ENCODE measurements around the gene SH3RF1. TPM values are rescaled to one million over a fixed set of nuclear protein-coding genes. Genes with fewer than 3 reads are reported as not detected.
A peak's percentile ranks its signal among the peaks of the same experiment; 100 is the strongest.
"Not testable (repeated sequence)": the region's sequence is repeated elsewhere in the genome, so short reads cannot be mapped to it uniquely, and the experiment has no call there.

The SH3RF1 gene
- total RNA-seq, 1 donor from 2014 or later = 8.8 TPM

- intact Hi-C loops (cut with DNase I) = no loop called here
- no peak for DNase-seq (ENCODE audit: missing footprints)
- ATAC-seq = no peak
Measured at GRCh38 chr4:169210504-169211118, 60.1 kb downstream of the SH3RF1 start.

- DNase-seq (ENCODE audit: missing footprints) = no peak
- intact Hi-C loops (cut with DNase I) = no loop called here
- no peak for ATAC-seq
Measured at GRCh38 chr4:169209388-169209883, 61.3 kb downstream of the SH3RF1 start.

- ATAC-seq = no peak
- intact Hi-C loops (cut with DNase I) = no loop called here
- DNase-seq (ENCODE audit: missing footprints) = no peak
Measured at GRCh38 chr4:169208516-169208915, 62.2 kb downstream of the SH3RF1 start.

- intact Hi-C loops (cut with DNase I) = no loop called here
- DNase-seq (ENCODE audit: missing footprints) (no peak), ATAC-seq (no peak)
Measured at GRCh38 chr4:169208090-169208455, 62.7 kb downstream of the SH3RF1 start.

- DNase-seq (ENCODE audit: missing footprints) (no peak), ATAC-seq (no peak)
- intact Hi-C loops (cut with DNase I) = no loop called here
Measured at GRCh38 chr4:169207436-169208089, 63.2 kb downstream of the SH3RF1 start.

- no peak for DNase-seq (ENCODE audit: missing footprints)
- ATAC-seq = no peak
- intact Hi-C loops (cut with DNase I) = no loop called here
Measured at GRCh38 chr4:169205744-169206080, 65.0 kb downstream of the SH3RF1 start.

GRCh38 chr4:169205075-169205743, 65.5 kb downstream of the SH3RF1 start:
- intact Hi-C loops (cut with DNase I) = no loop called here
- ATAC-seq (no peak), DNase-seq (ENCODE audit: missing footprints) (no peak)

GRCh38 chr4:169203891-169204290, 66.9 kb downstream of the SH3RF1 start:
- DNase-seq (ENCODE audit: missing footprints) (no peak), ATAC-seq (no peak)
- intact Hi-C loops (cut with DNase I) = no loop called here

GRCh38 chr4:169203278-169203677, 67.5 kb downstream of the SH3RF1 start:
- intact Hi-C loops (cut with DNase I); DNase-seq (ENCODE audit: missing footprints); ATAC-seq: not testable (repeated sequence)

GRCh38 chr4:169202878-169203277, 67.9 kb downstream of the SH3RF1 start:
- no peak for ATAC-seq
- intact Hi-C loops (cut with DNase I) = no loop called here
- no peak for DNase-seq (ENCODE audit: missing footprints)

- DNase-seq (ENCODE audit: missing footprints) = no peak
- no peak for ATAC-seq
- intact Hi-C loops (cut with DNase I) = no loop called here
Measured at GRCh38 chr4:169202145-169202699, 68.5 kb downstream of the SH3RF1 start.

- peak; percentile 66 for ATAC-seq
- DNase-seq (ENCODE audit: missing footprints) = no peak
- intact Hi-C loops (cut with DNase I) = no loop called here
Measured at GRCh38 chr4:169201222-169202144, 69.3 kb downstream of the SH3RF1 start.

GRCh38 chr4:169200361-169201030, 70.3 kb downstream of the SH3RF1 start:
- DNase-seq (ENCODE audit: missing footprints) (no peak), ATAC-seq (no peak)
- intact Hi-C loops (cut with DNase I) = no loop called here

- DNase-seq (ENCODE audit: missing footprints) (no peak), ATAC-seq (no peak)
- intact Hi-C loops (cut with DNase I) = no loop called here
Measured at GRCh38 chr4:169199184-169199583, 71.6 kb downstream of the SH3RF1 start.

GRCh38 chr4:169198167-169198566, 72.6 kb downstream of the SH3RF1 start:
- intact Hi-C loops (cut with DNase I) = no loop called here
- ATAC-seq (no peak), DNase-seq (ENCODE audit: missing footprints) (no peak)

GRCh38 chr4:169197206-169197605, 73.5 kb downstream of the SH3RF1 start:
- ATAC-seq; intact Hi-C loops (cut with DNase I); DNase-seq (ENCODE audit: missing footprints): not testable (repeated sequence)

- no peak for ATAC-seq
Measured at GRCh38 chr4:169195032-169195431, 75.7 kb downstream of the SH3RF1 start.

GRCh38 chr4:169189968-169190367, 80.8 kb downstream of the SH3RF1 start:
- DNase-seq (ENCODE audit: missing footprints); intact Hi-C loops (cut with DNase I); ATAC-seq: not testable (repeated sequence)

More at GRCh38 chr4:169195032-169195431, 75.7 kb downstream of the SH3RF1 start:
- intact Hi-C loops (cut with DNase I) = no loop called here
- DNase-seq (ENCODE audit: missing footprints) = no peak
